Gastrocnemius medialis (tissue), 4 donors: ENCODE results near the gene INCENP. TPM values are rescaled to one million over a fixed set of nuclear protein-coding genes. Genes with fewer than 3 reads are reported as not detected.

ENCODE experiments used
- ATAC-seq, 2 donors: fragments of 150-250 bp; one replicate each; pipeline ENCODE4 v1.9.1; 2016
- DNase-seq, 2 donors: peaks; one replicate each; pipeline ENCODE4 v3.0.0-alpha.2; 2019
- H3K27ac ChIP-seq, 4 donors: fragments of 200-600 bp; sonication (generic); 1 replicate in 1 of 4; 2 replicates in 3 of 4; pipeline ENCODE4 v1.5.1; 2016 to 2018; ENCODE audit warnings: mild to moderate bottlenecking in 2 of 4, moderate library complexity in 1 of 4
- H3K27me3 ChIP-seq, 3 donors: fragments of 200-600 bp; sonication (generic) in 2 of 3; 1 replicate in 1 of 3; 2 replicates in 2 of 3; pipeline versions ENCODE4 v1.5.1 to v1.6.0; 2016 to 2019; ENCODE audit warnings: mild to moderate bottlenecking in 1 of 3, moderate library complexity in 1 of 3
- H3K36me3 ChIP-seq, 2 donors: fragments of 200-600 bp; sonication (generic) in 1 of 2; one replicate each; pipeline ENCODE4 v1.5.1; 2017 to 2018
- H3K4me1 ChIP-seq, 2 donors: fragments of 200-600 bp; sonication (generic) in 1 of 2; one replicate each; pipeline ENCODE4 v1.5.1; 2016 to 2017; ENCODE audit warnings: mild to moderate bottlenecking in 2 of 2
- H3K4me3 ChIP-seq, 4 donors: fragments of 200-600 bp; sonication (generic) in 3 of 4; 1 replicate in 1 of 4; 2 replicates in 3 of 4; pipeline ENCODE4 v1.5.1; 2016 to 2019; ENCODE audit warnings: mild to moderate bottlenecking in 2 of 4
- H3K9me3 ChIP-seq, 3 donors: fragments of 200-600 bp; sonication (generic) in 2 of 3; 1 replicate in 1 of 3; 2 replicates in 2 of 3; pipeline ENCODE4 v1.5.1; 2016 to 2019
- CTCF ChIP-seq, 5 experiments: fragments of 450-650 bp in 3 of 5; fragments of 200-600 bp in 2 of 5; sonication (generic) in 2 of 5; IDR thresholded peaks in 4 of 5; conservative IDR thresholded peaks in 1 of 5; 1 replicate in 4 of 5; 2 replicates in 1 of 5; pipeline ENCODE4 v1.5.1; 2016 to 2019; ENCODE audit warnings: antibody characterized with exemption in 5 of 5, mild to moderate bottlenecking in 3 of 5, moderate library complexity in 3 of 5
- POLR2A ChIP-seq, 2 donors: fragments of 450-650 bp; IDR thresholded peaks; one replicate each; pipeline ENCODE4 v1.6.1; 2017; ENCODE audit warnings: antibody characterized with exemption in 2 of 2, mild to moderate bottlenecking in 2 of 2, moderate library complexity in 2 of 2
- in situ Hi-C, 4 donors: fragments of 200-750 bp; cut with MboI; loops; one replicate each; pipeline versions ENCODE4 v1.15.0 to v1.8.0; 2017; ENCODE audit warnings: low sequenced_read_pairs in 4 of 4
- intact Hi-C: fragments of 100-400 bp; cut with DNase I; formaldehyde crosslinking; loops from one replicate; pipeline ENCODE4 v1.15.1; 2023; ENCODE audit warnings: low total_unique reads
- total RNA-seq, 4 donors: library from RNA; depleted of rRNA; stranded (reverse); fragments of >200 nt; gene quantifications; one replicate each; pipeline versions ENCODE4 v1.1.0 to v1.2.3, GENCODE V29; 2016

The INCENP gene
- total RNA-seq, 4 donors from 2014 or later = 6.3 to 18.7 (median 13.7) TPM

- Histone ChIP-seq H3K4me1 (no peaks in the 10 kb centered on the region), H3K27me3 (no peaks in the 10 kb centered on the region), H3K9me3 (no peaks in the 10 kb centered on the region), H3K36me3 (peaks cover 0 to 32% of the 10 kb centered on the region in 2 donors), H3K4me3 (no peak overlapping the region), H3K27ac (no peak overlapping the region)
- TF ChIP-seq POLR2A (IDR thresholded peaks at IDR 0.05) = no peak
- TF ChIP-seq CTCF (IDR thresholded peaks at IDR 0.05 in 4 of 5, conservative IDR thresholded peaks at IDR 0.05 in 1 of 5) = no peak
- in situ Hi-C loops = no loop called here
- ATAC-seq (no peak), DNase-seq (no peak)
- intact Hi-C loops = no loop called here
Measured at GRCh38 chr11:62153087-62153395, 29.2 kb downstream of the INCENP start.

DNA sequence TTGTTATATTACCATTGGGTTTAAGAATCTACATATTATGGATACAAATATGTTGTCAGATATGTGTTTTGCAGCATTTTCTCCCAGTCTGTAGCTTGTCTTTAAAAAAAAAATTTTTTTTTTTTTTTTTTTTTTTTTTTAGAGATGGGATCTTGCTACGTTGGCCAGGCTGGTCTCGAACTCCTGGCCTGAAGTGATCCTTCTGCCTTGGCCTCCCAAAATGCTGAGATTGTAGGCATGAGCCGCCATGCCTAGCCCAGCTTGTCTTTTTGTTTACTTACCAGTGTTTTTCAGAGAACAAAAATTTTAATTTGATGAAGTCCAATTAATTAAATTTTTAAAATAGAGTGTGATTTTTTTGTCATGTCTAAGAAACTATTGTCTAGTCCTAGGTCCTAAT is 29.8 kb downstream of the INCENP start:
- in situ Hi-C loops = no loop called here
- intact Hi-C loops = no loop called here

GRCh38 chr11:62157603-62158002 is 33.8 kb downstream of the INCENP start:
- no peaks in the 10 kb centered on the region for H3K36me3 ChIP-seq
- no peaks in the 10 kb centered on the region for H3K9me3 ChIP-seq
- intact Hi-C loops = no loop called here
- H3K27me3 ChIP-seq = no peaks in the 10 kb centered on the region
- H3K4me1 ChIP-seq = no peaks in the 10 kb centered on the region
- no peak overlapping the region for H3K27ac ChIP-seq
- no peak for DNase-seq
- no peak overlapping the region for H3K4me3 ChIP-seq
- TF ChIP-seq POLR2A (IDR thresholded peaks at IDR 0.05) = no peak
- TF ChIP-seq CTCF (IDR thresholded peaks at IDR 0.05 in 4 of 5, conservative IDR thresholded peaks at IDR 0.05 in 1 of 5) = no peak
- no peak for ATAC-seq
- in situ Hi-C loops = no loop called here

More for the DNA sequence above, 29.8 kb downstream of the INCENP start:
- DNase-seq (no peak), ATAC-seq (no peak)
- H3K27ac ChIP-seq = no peak overlapping the region
- H3K9me3 ChIP-seq = no peaks in the 10 kb centered on the region
- no peak for TF ChIP-seq POLR2A (IDR thresholded peaks at IDR 0.05)
- no peak for TF ChIP-seq CTCF (IDR thresholded peaks at IDR 0.05 in 4 of 5, conservative IDR thresholded peaks at IDR 0.05 in 1 of 5)
- H3K4me1 ChIP-seq = no peaks in the 10 kb centered on the region
- peaks cover 0 to 26% of the 10 kb centered on the region in 2 donors for H3K36me3 ChIP-seq
- H3K4me3 ChIP-seq = no peak overlapping the region
- H3K27me3 ChIP-seq = no peaks in the 10 kb centered on the region

GRCh38 chr11:62166371-62166770 is 42.6 kb downstream of the INCENP start:
- in situ Hi-C loops = no loop called here
- H3K27ac ChIP-seq = no peak overlapping the region
- no peaks in the 10 kb centered on the region for H3K36me3 ChIP-seq
- no peak overlapping the region for H3K4me3 ChIP-seq
- intact Hi-C loops = no loop called here
- no peak for TF ChIP-seq POLR2A (IDR thresholded peaks at IDR 0.05)
- no peaks in the 10 kb centered on the region for H3K9me3 ChIP-seq
- no peaks in the 10 kb centered on the region for H3K27me3 ChIP-seq
- ATAC-seq (no peak), DNase-seq (no peak)
- peaks cover 12 to 13% of the 10 kb centered on the region in 2 donors for H3K4me1 ChIP-seq

- Histone ChIP-seq H3K36me3 (no peaks in the 10 kb centered on the region), H3K27ac (peak overlapping the region; percentile 1 to 44 (median 32)), H3K4me1 (peaks cover 12 to 15% of the 10 kb centered on the region in 2 donors), H3K9me3 (no peaks in the 10 kb centered on the region), H3K4me3 (no peak overlapping the region), H3K27me3 (no peaks in the 10 kb centered on the region)
- in situ Hi-C loops = no loop called here
- DNase-seq = peak in 1 of 2 donors; percentile 50
- ATAC-seq = peak; percentile 19 to 47
- TF ChIP-seq CTCF (IDR thresholded peaks at IDR 0.05 in 4 of 5, conservative IDR thresholded peaks at IDR 0.05 in 1 of 5) = no peak
- TF ChIP-seq POLR2A (IDR thresholded peaks at IDR 0.05) = no peak
- intact Hi-C loops = no loop called here
Measured at GRCh38 chr11:62169448-62169847, 45.6 kb downstream of the INCENP start.
